HG02973 (cell line): ENCODE results near the gene MACROD1.

Experiments
- ATAC-seq: cut with Tn5 transposase; IDR thresholded peaks from one replicate; pipeline ENCODE4 v1.9.1; 2021; ENCODE audit warnings: moderate library complexity; ENCODE audit not compliant: unreplicated experiment

The MACROD1 gene

GRCh38 chr11:64114231-64114630, 51.7 kb downstream of the MACROD1 start:
- no peak for ATAC-seq

GRCh38 chr11:64113462-64113780, 52.5 kb downstream of the MACROD1 start:
- no peak for ATAC-seq

- no peak for ATAC-seq
Measured at GRCh38 chr11:64112771-64113461, 53.0 kb downstream of the MACROD1 start.

- no peak for ATAC-seq
Measured at GRCh38 chr11:64110465-64111375, 55.2 kb downstream of the MACROD1 start.

- ATAC-seq: no peak
Measured at GRCh38 chr11:64109332-64109731, 56.6 kb downstream of the MACROD1 start.

- ATAC-seq: no peak
Measured at GRCh38 chr11:64107303-64107702, 58.6 kb downstream of the MACROD1 start.

- no peak for ATAC-seq
Measured at GRCh38 chr11:64104632-64105031, 61.3 kb downstream of the MACROD1 start.

GRCh38 chr11:64103277-64103985, 62.5 kb downstream of the MACROD1 start:
- no peak for ATAC-seq

GRCh38 chr11:64102005-64102738, 63.7 kb downstream of the MACROD1 start:
- ATAC-seq: no peak

GRCh38 chr11:64101461-64101860, 64.5 kb downstream of the MACROD1 start:
- no peak for ATAC-seq

- no peak for ATAC-seq
Measured at GRCh38 chr11:64100782-64101353, 65.0 kb downstream of the MACROD1 start.

GRCh38 chr11:64100360-64100759, 65.6 kb downstream of the MACROD1 start:
- ATAC-seq: no peak

- ATAC-seq: no peak
Measured at GRCh38 chr11:64099436-64099835, 66.5 kb downstream of the MACROD1 start.

GRCh38 chr11:64098318-64098831, 67.5 kb downstream of the MACROD1 start:
- ATAC-seq: no peak

GRCh38 chr11:64097468-64098317, 68.2 kb downstream of the MACROD1 start:
- no peak for ATAC-seq

- ATAC-seq: no peak
Measured at GRCh38 chr11:64096835-64097234, 69.1 kb downstream of the MACROD1 start.

GRCh38 chr11:64095949-64096348, 70.0 kb downstream of the MACROD1 start:
- ATAC-seq: no peak

- ATAC-seq: no peak
Measured at GRCh38 chr11:64095273-64095817, 70.6 kb downstream of the MACROD1 start.
